Smooth muscle cell (in vitro differentiated cells): ENCODE data around the gene ZNF778. TPM values are rescaled to one million over a fixed set of nuclear protein-coding genes. Genes with fewer than 3 reads are reported as not detected.

Experiments
- DNase-seq: peaks from one replicate; lab custom pipeline; 2025; ENCODE audit not compliant: unreplicated experiment; lab: John Stamatoyannopoulos, UW
- H2AFZ ChIP-seq: fragments of 200-600 bp; sonication (generic); 2 replicates; pipeline ENCODE4 v1.6.0; 2016; ENCODE audit warnings: antibody characterized with exemption, low read depth, mild to moderate bottlenecking
- H3F3A ChIP-seq: fragments of 200-600 bp; sonication (generic); 2 replicates; pipeline ENCODE4 v1.6.0; 2017; ENCODE audit warnings: antibody characterized with exemption, low read depth
- H3K27ac ChIP-seq: fragments of 200-600 bp; sonication (generic); 2 replicates; pipeline ENCODE4 v1.5.1; 2016; ENCODE audit warnings: low read depth, mild to moderate bottlenecking
- H3K27me3 ChIP-seq: fragments of 200-600 bp; sonication (generic); 2 replicates; pipeline ENCODE4 v1.6.1; 2016; ENCODE audit warnings: low read depth, mild to moderate bottlenecking
- H3K36me3 ChIP-seq: fragments of 200-600 bp; sonication (generic); 2 replicates; pipeline ENCODE4 v1.5.1; 2016; ENCODE audit warnings: low read depth
- H3K4me1 ChIP-seq: fragments of 200-600 bp; sonication (generic); 2 replicates; pipeline ENCODE4 v1.5.1; 2016; ENCODE audit warnings: low read depth
- H3K4me2 ChIP-seq: fragments of 200-600 bp; sonication (generic); 2 replicates; pipeline ENCODE4 v1.6.0; 2016; ENCODE audit warnings: mild to moderate bottlenecking
- H3K4me3 ChIP-seq: fragments of 200-600 bp; sonication (generic); 2 replicates; pipeline ENCODE4 v1.5.1; 2016; ENCODE audit warnings: mild to moderate bottlenecking
- H3K79me2 ChIP-seq: fragments of 200-600 bp; sonication (generic); 2 replicates; pipeline ENCODE4 v1.6.0; 2016; ENCODE audit warnings: low read depth, mild to moderate bottlenecking
- H3K9ac ChIP-seq: fragments of 200-600 bp; sonication (generic); 2 replicates; pipeline ENCODE4 v1.6.0; 2016; ENCODE audit warnings: low read depth
- H3K9me3 ChIP-seq: fragments of 200-600 bp; sonication (generic); replicated peaks from 2 replicates; pipeline ENCODE4 v1.5.1; 2016; ENCODE audit warnings: low read depth
- H4K20me1 ChIP-seq: fragments of 200-600 bp; sonication (generic); 2 replicates; pipeline ENCODE4 v1.6.0; 2016; ENCODE audit warnings: low read depth
- CTCF ChIP-seq: fragments of 200-600 bp; sonication (generic); IDR thresholded peaks from 2 replicates; pipeline ENCODE4 v1.5.1; 2017; ENCODE audit warnings: borderline replicate concordance, mild to moderate bottlenecking, antibody characterized with exemption; ENCODE audit not compliant: insufficient read depth, poor library complexity, severe bottlenecking
- WGBS: methylation state at CpG from one replicate; pipeline ENCODE4 v1.1.7; 2016; ENCODE audit warnings: low lambda C conversion rate; 5-methylcytosine and 5-hydroxymethylcytosine counted together
- polyA plus RNA-seq: library from polyadenylated mRNA; unstranded; fragments of >200 nt; fragmentation: Nextera tagmentation; extraction: Ambion mirVana; gene quantifications from 2 replicates; pipeline ENCODE4 v1.2.1, GENCODE V29; 2016
- total RNA-seq: library from RNA; depleted of rRNA; stranded (reverse); fragments of >200 nt; gene quantifications from 2 replicates; pipeline ENCODE4 v1.2.3, GENCODE V29; 2014

The ZNF778 gene
- total and polyA plus RNA-seq, 2 experiments from 2014 or later, result 3.0 to 6.2 TPM

GRCh38 chr16:89268585-89268984, 51.1 kb downstream of the ZNF778 start:
- no peaks in the 10 kb centered on the region for H3F3A ChIP-seq
- TF ChIP-seq CTCF, result no peak
- peaks cover 5% of the 10 kb centered on the region for H3K79me2 ChIP-seq
- H3K4me3 ChIP-seq, result no peak overlapping the region
- H4K20me1 ChIP-seq, result peaks cover 26% of the 10 kb centered on the region
- no peak overlapping the region for H2AFZ ChIP-seq
- over 99% methylated on average over 19 of the region's 19 CpGs for WGBS
- H3K4me2 ChIP-seq, result no peak overlapping the region
- H3K4me1 ChIP-seq, result no peaks in the 10 kb centered on the region
- H3K9ac ChIP-seq, result no peak overlapping the region
- H3K9me3 ChIP-seq, result no peaks in the 10 kb centered on the region
- H3K27ac ChIP-seq, result no peak overlapping the region
- DNase-seq, result no peak
- no peaks in the 10 kb centered on the region for H3K36me3 ChIP-seq
- H3K27me3 ChIP-seq, result no peaks in the 10 kb centered on the region

- Histone ChIP-seq H3K36me3 (no peaks in the 10 kb centered on the region), H3K27me3 (no peaks in the 10 kb centered on the region), H3K9me3 (no peaks in the 10 kb centered on the region), H3K4me3 (no peak overlapping the region), H2AFZ (no peak overlapping the region), H3K4me1 (no peaks in the 10 kb centered on the region), H3K9ac (no peak overlapping the region), H3K27ac (no peak overlapping the region), H3K4me2 (no peak overlapping the region), H3F3A (no peaks in the 10 kb centered on the region), H4K20me1 (peaks cover 26% of the 10 kb centered on the region), H3K79me2 (peaks cover 5% of the 10 kb centered on the region)
- DNase-seq, result no peak
- WGBS, result 90% methylated on average over 14 of the region's 14 CpGs
- TF ChIP-seq CTCF, result no peak
Observed at GRCh38 chr16:89268987-89269735, 51.7 kb downstream of the ZNF778 start.

- TF ChIP-seq CTCF, result no peak
- Histone ChIP-seq H4K20me1 (peaks cover 32% of the 10 kb centered on the region), H3K9me3 (no peaks in the 10 kb centered on the region), H3K79me2 (peaks cover 5% of the 10 kb centered on the region), H3K4me1 (no peaks in the 10 kb centered on the region), H3K9ac (no peak overlapping the region), H3K4me2 (no peak overlapping the region), H3F3A (no peaks in the 10 kb centered on the region), H3K27me3 (no peaks in the 10 kb centered on the region), H2AFZ (no peak overlapping the region), H3K27ac (no peak overlapping the region), H3K4me3 (no peak overlapping the region), H3K36me3 (no peaks in the 10 kb centered on the region)
- DNase-seq, result no peak
- WGBS, result 98% methylated on average over 27 of the region's 27 CpGs
Observed at GRCh38 chr16:89269805-89270665, 52.5 kb downstream of the ZNF778 start.
